Activated CD8-positive, alpha-beta memory T cell treated with anti-CD3 and anti-CD28 coated beads, Interleukin-2, amount 10 ng/mL, durations not matched to agents 7 days and 5 days (primary cell): ENCODE measurements around the gene SLC6A12. TPM values are rescaled to one million over a fixed set of nuclear protein-coding genes. Genes with fewer than 3 reads are reported as not detected.

ENCODE experiments used
- ATAC-seq: fragments of 150-1000 bp; cut with Tn5 transposase; one replicate; pipeline ENCODE4 v1.10.0; 2021; ENCODE audit warnings: moderate library complexity
- CTCF ChIA-PET: fragments of 350-600 bp; sonication (Branson Sonifier 250); formaldehyde crosslinking; loops from one replicate; lab custom pipeline; 2021; ENCODE audit warnings: antibody characterized with exemption; lab: Charles Lee
- DNase-seq: peaks from one replicate; pipeline ENCODE4 v3.0.0-alpha.2; 2020
- H3K27ac Mint-ChIP-seq: one replicate; pipeline ENCODE4 v1.8.0; 2021; ENCODE audit warnings: mild to moderate bottlenecking, mixed read lengths
- H3K27me3 Mint-ChIP-seq: one replicate; pipeline ENCODE4 v1.8.0; 2021; ENCODE audit warnings: mixed read lengths
- H3K36me3 Mint-ChIP-seq: one replicate; pipeline ENCODE4 v1.8.0; 2021; ENCODE audit warnings: mild to moderate bottlenecking, mixed read lengths
- H3K4me1 Mint-ChIP-seq: one replicate; pipeline ENCODE4 v1.8.0; 2021; ENCODE audit warnings: mixed read lengths
- H3K4me3 Mint-ChIP-seq: one replicate; pipeline ENCODE4 v1.8.0; 2021; ENCODE audit warnings: mild to moderate bottlenecking, moderate library complexity, mixed read lengths
- H3K9me3 Mint-ChIP-seq: one replicate; pipeline ENCODE4 v1.8.0; 2022; ENCODE audit warnings: low read depth, mixed read lengths
- total RNA-seq, 2 experiments: library from RNA; stranded (reverse); gene quantifications; one replicate each; pipeline ENCODE4 v1.2.3, GENCODE V29; 2021

SLC6A12 gene
- under 1 TPM in 1 of 2 experiments, not detected in 1; 0.33 TPM for total RNA-seq

DNA sequence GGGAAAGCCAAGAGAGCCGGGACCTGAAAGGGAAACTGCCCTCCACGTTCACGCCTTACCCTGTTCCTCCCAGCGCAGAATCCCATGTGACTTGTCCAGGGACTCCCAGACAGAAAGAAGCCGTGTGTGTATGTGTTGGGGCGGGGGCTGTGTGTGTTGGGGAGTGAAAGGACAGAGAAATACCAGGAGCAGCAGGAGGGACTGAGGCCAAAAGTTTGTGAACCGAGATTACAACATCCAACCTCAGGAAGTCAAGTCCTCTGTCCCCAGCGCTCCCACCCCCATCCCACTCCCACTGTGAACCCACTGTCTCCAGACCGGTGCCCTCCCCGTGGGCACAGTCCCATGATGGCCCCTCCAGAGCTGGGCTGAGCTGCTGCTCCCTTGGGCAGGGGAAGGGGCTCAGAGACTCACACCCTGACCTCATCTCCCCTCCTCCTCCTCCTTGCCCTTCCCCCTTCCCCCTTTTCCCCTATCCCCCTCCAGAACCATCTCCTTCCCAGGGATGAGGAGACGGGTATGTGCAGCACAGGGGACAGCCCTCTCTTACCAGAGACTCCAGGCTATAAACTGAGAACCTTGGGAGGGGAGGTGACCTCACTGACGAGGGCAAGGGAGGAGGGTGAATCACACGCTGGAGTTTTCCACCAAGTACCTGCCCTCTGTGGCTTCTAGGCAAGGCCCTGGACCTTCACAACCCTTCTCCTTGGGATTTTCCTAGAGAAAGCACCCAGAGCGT lies at the start of gene SLC6A12:
TSS of gene SLC6A12 (minus strand) at position 155 of the 739 bp plus-strand sequence. CDS start 4,171 bp downstream, outside the sequence.
- CTCF ChIA-PET = no interaction called here
- Mint-ChIP-seq H3K36me3 (no peaks in the 10 kb centered on the region), H3K4me3 (no peak within 1 kb of the TSS), H3K27me3 (peaks cover 35% of the 10 kb centered on the region), H3K27ac (no peak within 1 kb of the TSS), H3K4me1 (no peaks in the 10 kb centered on the region), H3K9me3 (no peaks in the 10 kb centered on the region)
- DNase-seq (no peak), ATAC-seq (no peak)

DNA sequence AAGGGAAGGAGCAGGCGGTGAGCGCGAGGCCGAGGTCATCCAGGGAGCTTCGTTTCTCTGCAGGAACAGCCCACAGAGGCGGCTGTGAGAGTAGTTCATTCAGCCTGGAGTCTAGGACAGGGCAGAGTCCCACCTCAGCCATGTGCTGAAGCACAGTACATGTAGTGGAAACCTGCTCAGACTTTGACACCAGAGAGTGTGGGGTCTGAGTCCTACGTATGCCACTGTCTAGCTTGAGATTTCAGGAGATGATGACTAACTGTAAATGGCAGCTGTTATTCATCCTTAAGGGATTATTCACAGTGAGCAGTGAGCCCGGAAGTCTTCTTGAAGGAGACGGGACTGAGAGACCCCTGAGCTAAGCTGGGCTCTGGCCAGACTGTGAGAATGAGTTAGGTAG lies 49.6 kb upstream of the SLC6A12 start:
- CTCF ChIA-PET = no interaction called here
- ATAC-seq = no peak
- H3K9me3 Mint-ChIP-seq = no peaks in the 10 kb centered on the region

DNA sequence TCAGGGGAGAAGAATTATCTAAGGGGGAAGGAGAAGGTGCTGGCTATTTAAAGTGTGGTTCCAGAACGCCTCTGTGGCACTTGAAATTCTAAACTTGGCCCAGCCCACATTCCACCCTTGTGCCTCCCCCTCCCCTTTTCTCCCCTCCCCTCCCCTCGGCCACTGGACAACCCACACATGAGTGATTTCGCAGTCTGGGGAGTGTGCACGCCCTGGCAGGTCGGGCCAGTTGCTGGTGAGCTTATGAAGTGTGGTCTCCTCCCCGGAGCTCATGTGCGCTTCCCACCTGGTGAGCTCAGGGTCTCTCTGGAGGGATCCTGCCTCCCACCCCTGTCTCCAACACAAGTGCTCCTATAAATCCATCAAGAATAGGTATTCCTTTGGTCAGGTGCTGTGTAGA lies 48.9 kb upstream of the SLC6A12 start, which contains the start of gene SLC6A13:
TSS of gene SLC6A13 (minus strand) at position 20 of the 400 bp plus-strand sequence. CDS start 2,784 bp downstream, outside the sequence.
- H3K27ac Mint-ChIP-seq = no peak within 1 kb of the TSS
- H3K36me3 Mint-ChIP-seq = peaks cover 3% of the 10 kb centered on the region
- H3K4me1 Mint-ChIP-seq = peaks cover 8% of the 10 kb centered on the region
- ATAC-seq = no peak
- CTCF ChIA-PET = no interaction called here
- DNase-seq = no peak
- no peak within 1 kb of the TSS for H3K4me3 Mint-ChIP-seq
- H3K9me3 Mint-ChIP-seq = no peaks in the 10 kb centered on the region
- peaks cover 19% of the 10 kb centered on the region for H3K27me3 Mint-ChIP-seq

More for the DNA sequence above, 49.6 kb upstream of the SLC6A12 start:
- Mint-ChIP-seq H3K27ac (no peak overlapping the region), H3K36me3 (peaks cover 3% of the 10 kb centered on the region), H3K4me1 (peaks cover 8% of the 10 kb centered on the region), H3K27me3 (peaks cover 15% of the 10 kb centered on the region), H3K4me3 (no peak overlapping the region)
- no peak for DNase-seq

- Mint-ChIP-seq H3K27me3 (peaks cover 21% of the 10 kb centered on the region), H3K27ac (no peak overlapping the region), H3K36me3 (peaks cover 3% of the 10 kb centered on the region), H3K9me3 (no peaks in the 10 kb centered on the region), H3K4me3 (no peak overlapping the region), H3K4me1 (peaks cover 8% of the 10 kb centered on the region)
- CTCF ChIA-PET = no interaction called here
- ATAC-seq (no peak), DNase-seq (no peak)
These were observed 48.2 kb upstream of the SLC6A12 start for GRCh38 chr12:262113-262512.

GRCh38 chr12:257521-258321 lies 43.8 kb upstream of the SLC6A12 start:
- no peaks in the 10 kb centered on the region for H3K4me1 Mint-ChIP-seq
- DNase-seq (no peak), ATAC-seq (no peak)
- H3K4me3 Mint-ChIP-seq = no peak overlapping the region
- no peak overlapping the region for H3K27ac Mint-ChIP-seq
- H3K27me3 Mint-ChIP-seq = peaks cover 34% of the 10 kb centered on the region
- no peaks in the 10 kb centered on the region for H3K9me3 Mint-ChIP-seq
- H3K36me3 Mint-ChIP-seq = no peaks in the 10 kb centered on the region
- CTCF ChIA-PET = no interaction called here

GRCh38 chr12:256958-257357 lies 43.0 kb upstream of the SLC6A12 start:
- CTCF ChIA-PET = no interaction called here
- H3K27me3 Mint-ChIP-seq = peaks cover 34% of the 10 kb centered on the region

GRCh38 chr12:256225-256624 lies 42.3 kb upstream of the SLC6A12 start:
- H3K4me3 Mint-ChIP-seq = no peak overlapping the region
- H3K9me3 Mint-ChIP-seq = no peaks in the 10 kb centered on the region
- no peak for DNase-seq

More at GRCh38 chr12:256958-257357, 43.0 kb upstream of the SLC6A12 start:
- H3K36me3 Mint-ChIP-seq = no peaks in the 10 kb centered on the region
- ATAC-seq = no peak
- H3K4me3 Mint-ChIP-seq = no peak overlapping the region
- H3K4me1 Mint-ChIP-seq = no peaks in the 10 kb centered on the region
- no peak for DNase-seq
- no peak overlapping the region for H3K27ac Mint-ChIP-seq
- H3K9me3 Mint-ChIP-seq = no peaks in the 10 kb centered on the region

DNA sequence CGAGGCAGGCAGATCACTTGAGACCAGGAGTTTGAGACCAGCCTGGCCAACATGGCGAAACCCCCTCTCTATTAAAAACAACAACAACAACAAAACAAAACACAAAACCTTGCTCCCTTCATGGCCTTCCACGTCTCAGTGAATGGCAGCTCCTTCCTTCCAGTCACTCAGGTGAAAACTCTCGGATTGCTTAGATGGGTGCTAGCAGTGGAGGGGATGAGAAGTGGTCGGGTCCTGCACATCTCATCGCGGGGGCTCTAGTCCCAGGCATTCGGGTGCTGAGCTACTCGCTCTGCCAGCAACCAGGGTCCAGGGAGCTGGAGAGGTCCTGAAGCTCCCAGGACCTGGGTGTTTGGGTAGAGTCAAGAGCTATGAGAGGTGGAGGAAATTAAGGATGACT lies 41.0 kb upstream of the SLC6A12 start:
- DNase-seq = no peak
- Mint-ChIP-seq H3K4me3 (no peak overlapping the region), H3K9me3 (no peaks in the 10 kb centered on the region), H3K4me1 (no peaks in the 10 kb centered on the region), H3K36me3 (no peaks in the 10 kb centered on the region), H3K27me3 (peaks cover 29% of the 10 kb centered on the region), H3K27ac (no peak overlapping the region)
- no peak for ATAC-seq
- CTCF ChIA-PET = no interaction called here

More at GRCh38 chr12:256225-256624, 42.3 kb upstream of the SLC6A12 start:
- no peak for ATAC-seq
- no peaks in the 10 kb centered on the region for H3K4me1 Mint-ChIP-seq
- H3K36me3 Mint-ChIP-seq = no peaks in the 10 kb centered on the region
- peaks cover 34% of the 10 kb centered on the region for H3K27me3 Mint-ChIP-seq
- CTCF ChIA-PET = interaction anchor here (0.6 kb wide), 2 partner anchors 15 to 67 kb away, joined by 3 read pairs; no protein-coding TSS in a partner anchor
- H3K27ac Mint-ChIP-seq = no peak overlapping the region

DNA sequence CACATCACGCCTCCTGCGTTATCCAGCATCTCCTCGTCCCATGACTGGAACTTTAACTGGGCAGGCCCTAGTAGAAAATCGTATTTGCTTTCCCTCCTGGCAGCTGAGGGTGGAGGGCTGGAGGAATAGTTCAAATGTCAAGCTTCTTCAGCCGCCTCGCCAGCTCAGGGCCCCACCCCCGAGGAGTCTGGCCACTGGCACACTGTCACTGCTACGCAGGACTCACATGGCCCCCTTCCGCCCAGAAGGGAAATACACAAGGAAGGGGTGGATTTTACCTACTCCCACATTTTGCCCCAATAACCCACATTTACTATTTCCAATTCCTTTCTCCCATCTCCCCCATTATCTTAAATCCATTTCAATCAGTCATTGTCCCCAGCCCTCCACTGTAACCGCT lies 40.1 kb upstream of the SLC6A12 start:
- CTCF ChIA-PET = no interaction called here
- Mint-ChIP-seq H3K9me3 (no peaks in the 10 kb centered on the region), H3K27ac (no peak overlapping the region), H3K27me3 (peaks cover 27% of the 10 kb centered on the region), H3K4me3 (no peak overlapping the region), H3K4me1 (no peaks in the 10 kb centered on the region), H3K36me3 (no peaks in the 10 kb centered on the region)
- no peak for DNase-seq
- no peak for ATAC-seq

DNA sequence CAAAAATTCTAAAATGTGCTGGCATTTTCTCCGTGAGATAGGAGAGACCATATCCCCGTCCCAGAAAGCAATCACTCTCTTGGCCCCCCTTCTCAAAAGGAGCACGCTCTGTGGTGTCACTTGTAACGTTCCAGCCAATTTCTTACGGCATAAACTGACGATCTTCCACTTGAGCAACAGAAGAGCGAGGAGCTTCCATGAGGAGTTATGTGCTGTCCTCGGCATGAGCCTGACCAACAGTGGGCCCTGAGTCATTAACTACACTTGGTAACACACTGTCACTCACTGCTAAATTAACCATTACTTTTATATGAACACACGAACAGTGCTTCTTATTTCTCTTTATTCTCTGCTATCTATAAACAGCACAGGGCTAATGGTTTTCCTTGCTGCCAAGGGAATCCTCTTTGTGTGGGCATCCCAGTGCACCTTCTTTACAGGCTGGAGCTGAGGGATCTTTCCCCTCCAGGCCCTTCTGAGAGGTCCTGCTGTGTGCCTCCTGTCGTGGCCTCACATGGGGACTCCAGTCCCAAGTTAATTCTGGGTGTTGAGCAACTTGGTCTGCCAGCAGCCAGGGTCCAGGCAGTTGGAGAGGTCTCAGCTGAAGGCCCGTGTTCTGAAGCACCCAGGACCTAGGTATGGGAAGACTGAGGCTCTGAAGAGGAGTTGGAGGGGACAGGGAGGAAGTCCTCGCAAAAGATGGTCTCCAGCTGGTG lies 39.3 kb upstream of the SLC6A12 start:
- ATAC-seq (no peak), DNase-seq (no peak)
- Mint-ChIP-seq H3K4me1 (no peaks in the 10 kb centered on the region), H3K36me3 (no peaks in the 10 kb centered on the region), H3K27me3 (peaks cover 31% of the 10 kb centered on the region), H3K27ac (no peak overlapping the region), H3K4me3 (no peak overlapping the region), H3K9me3 (no peaks in the 10 kb centered on the region)
- CTCF ChIA-PET = no interaction called here

GRCh38 chr12:252636-253035 lies 38.7 kb upstream of the SLC6A12 start:
- Mint-ChIP-seq H3K36me3 (no peaks in the 10 kb centered on the region), H3K9me3 (peaks cover 4% of the 10 kb centered on the region), H3K4me3 (no peak overlapping the region), H3K27ac (no peak overlapping the region), H3K27me3 (peaks cover 28% of the 10 kb centered on the region), H3K4me1 (no peaks in the 10 kb centered on the region)
- DNase-seq (no peak), ATAC-seq (no peak)
- CTCF ChIA-PET = no interaction called here

- CTCF ChIA-PET = interaction anchor here (1.1 kb wide), 2 partner anchors 28 to 94 kb away, joined by 3 read pairs; no protein-coding TSS in a partner anchor
- no peak for ATAC-seq
- no peak overlapping the region for H3K27ac Mint-ChIP-seq
These were observed 33.3 kb upstream of the SLC6A12 start for GRCh38 chr12:247271-247670.

GRCh38 chr12:243381-243780 lies 29.4 kb upstream of the SLC6A12 start:
- Mint-ChIP-seq H3K9me3 (peaks cover 14% of the 10 kb centered on the region), H3K27ac (no peak overlapping the region), H3K4me3 (no peak overlapping the region), H3K4me1 (peaks cover 3% of the 10 kb centered on the region), H3K27me3 (peaks cover 5% of the 10 kb centered on the region), H3K36me3 (peaks cover 2% of the 10 kb centered on the region)
- CTCF ChIA-PET = interaction anchor here (0.9 kb wide), 1 partner anchor 23 kb away, joined by 3 read pairs; no protein-coding TSS in a partner anchor
- DNase-seq (no peak), ATAC-seq (no peak)

More at GRCh38 chr12:247271-247670, 33.3 kb upstream of the SLC6A12 start:
- Mint-ChIP-seq H3K4me3 (no peak overlapping the region), H3K36me3 (peaks cover 2% of the 10 kb centered on the region), H3K9me3 (peaks cover 14% of the 10 kb centered on the region), H3K27me3 (peaks cover 16% of the 10 kb centered on the region), H3K4me1 (peaks cover 3% of the 10 kb centered on the region)
- no peak for DNase-seq
